Measurements from ENCODE around the gene PPM1J. TPM values are rescaled to one million over a fixed set of nuclear protein-coding genes. Genes with fewer than 3 reads are reported as not detected.

Gene PPM1J
- total RNA-seq, 1 experiment from 2014 or later, result 0.52 TPM

DNA sequence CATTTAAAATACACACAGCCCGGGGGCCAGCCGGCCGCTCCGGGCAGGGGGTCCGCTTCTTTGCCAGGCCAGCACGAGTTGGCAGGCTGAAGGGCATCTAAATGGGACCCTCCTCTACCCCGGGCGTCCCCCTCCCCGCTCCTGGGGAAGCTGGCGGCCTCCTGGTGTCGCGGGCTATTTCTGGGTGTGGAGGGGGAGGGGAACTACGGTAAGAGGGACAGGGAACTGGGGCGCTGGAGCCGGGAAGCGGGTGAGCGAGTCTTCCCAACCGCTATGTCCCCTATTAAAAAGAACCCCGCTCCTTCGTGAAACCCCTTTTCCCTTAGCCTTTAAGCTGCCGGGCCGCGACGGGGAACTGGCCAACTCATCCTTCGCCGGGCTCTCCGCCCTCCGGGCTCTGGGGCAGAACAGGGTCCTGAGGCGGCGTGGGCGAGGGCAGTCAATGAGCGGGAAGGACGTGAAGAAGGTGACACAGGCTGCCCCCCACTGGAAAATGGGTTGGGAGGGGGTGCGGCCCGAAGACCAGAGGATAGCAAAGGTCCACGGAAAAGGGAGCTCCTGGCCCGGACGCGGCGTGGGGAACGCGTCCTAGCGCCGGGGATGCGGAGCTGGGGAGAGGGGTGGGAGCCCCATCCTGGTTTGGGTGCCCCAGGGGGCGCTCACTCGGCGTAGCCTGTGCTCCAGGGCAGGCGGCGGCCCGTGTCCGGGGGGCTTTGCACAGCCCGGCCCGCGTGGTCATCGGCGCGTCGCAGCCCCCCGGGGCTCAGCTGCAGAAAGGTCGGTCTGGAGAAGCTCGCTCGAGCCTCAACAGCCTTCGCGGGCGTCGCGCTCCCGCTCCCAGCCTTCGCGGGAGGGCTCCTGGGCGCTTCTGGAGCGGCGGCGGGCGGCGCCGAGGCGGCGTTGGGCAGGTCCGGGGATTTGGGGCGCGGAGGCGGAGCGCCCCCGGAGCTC is 544 bp downstream of the PPM1J start:
- POLR2A ChIA-PET (ENCODE audit: low non-redundant PET), result no interaction called here
- BruUV-seq (replicated peaks), result no TSS peak
- H3K27ac ChIP-seq (ENCODE audit: low read depth, low read length, poor library complexity, severe bottlenecking), result no peak overlapping the region
- TF ChIP-seq, protein P1, sequence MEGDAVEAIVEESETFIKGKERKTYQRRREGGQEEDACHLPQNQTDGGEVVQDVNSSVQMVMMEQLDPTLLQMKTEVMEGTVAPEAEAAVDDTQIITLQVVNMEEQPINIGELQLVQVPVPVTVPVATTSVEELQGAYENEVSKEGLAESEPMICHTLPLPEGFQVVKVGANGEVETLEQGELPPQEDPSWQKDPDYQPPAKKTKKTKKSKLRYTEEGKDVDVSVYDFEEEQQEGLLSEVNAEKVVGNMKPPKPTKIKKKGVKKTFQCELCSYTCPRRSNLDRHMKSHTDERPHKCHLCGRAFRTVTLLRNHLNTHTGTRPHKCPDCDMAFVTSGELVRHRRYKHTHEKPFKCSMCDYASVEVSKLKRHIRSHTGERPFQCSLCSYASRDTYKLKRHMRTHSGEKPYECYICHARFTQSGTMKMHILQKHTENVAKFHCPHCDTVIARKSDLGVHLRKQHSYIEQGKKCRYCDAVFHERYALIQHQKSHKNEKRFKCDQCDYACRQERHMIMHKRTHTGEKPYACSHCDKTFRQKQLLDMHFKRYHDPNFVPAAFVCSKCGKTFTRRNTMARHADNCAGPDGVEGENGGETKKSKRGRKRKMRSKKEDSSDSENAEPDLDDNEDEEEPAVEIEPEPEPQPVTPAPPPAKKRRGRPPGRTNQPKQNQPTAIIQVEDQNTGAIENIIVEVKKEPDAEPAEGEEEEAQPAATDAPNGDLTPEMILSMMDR (conservative IDR thresholded peaks at IDR 0.05; ENCODE audit: low read depth, low read length), result peak; percentile 24; the same call in 1 of the 2 replicates
- peak; percentile 26 for TF ChIP-seq EZH2 (IDR thresholded peaks at IDR 0.05; ENCODE audit: borderline replicate concordance, low read depth, low read length, poor library complexity, severe bottlenecking)
- intact Hi-C loops (cut with micrococcal nuclease; ENCODE audit: unreplicated experiment), result loop anchor here (2.0 to 5.0 kb wide), 2 partner anchors 324 to 963 kb away; no protein-coding TSS in a partner anchor
- no peaks in the 10 kb centered on the region for H3K36me3 ChIP-seq (ENCODE audit: insufficient read depth, low read length, poor library complexity, severe bottlenecking)
- CTCF ChIA-PET, result interaction anchor here (0.7 to 2.5 kb wide), 7 partner anchors 10 to 384 kb away, joined by 3 to 14 read pairs (median 5); partner anchors contain the start of gene LRIG2
- H3K4me1 ChIP-seq (ENCODE audit: insufficient read depth, low read length, poor library complexity, severe bottlenecking), result peaks cover 19% of the 10 kb centered on the region
- peak overlapping the region; percentile 52 for H3K4me3 ChIP-seq (ENCODE audit: low read depth, low read length, poor library complexity, severe bottlenecking)
- H3K27me3 ChIP-seq (replicated peaks; ENCODE audit: insufficient read depth, low read depth, low read length, poor library complexity), result peaks cover 40% of the 10 kb centered on the region
- no peak for DNase-seq (ENCODE audit: low spot score)
- H3K9me3 ChIP-seq (ENCODE audit: low read depth, low read length, poor library complexity, severe bottlenecking), result no peaks in the 10 kb centered on the region

- Histone ChIP-seq H3K9me3 (ENCODE audit: low read depth, low read length, poor library complexity, severe bottlenecking) (no peaks in the 10 kb centered on the region), H3K4me1 (ENCODE audit: insufficient read depth, low read length, poor library complexity, severe bottlenecking) (peaks cover 19% of the 10 kb centered on the region), H3K27me3 (replicated peaks; ENCODE audit: insufficient read depth, low read depth, low read length, poor library complexity) (peaks cover 31% of the 10 kb centered on the region), H3K27ac (ENCODE audit: low read depth, low read length, poor library complexity, severe bottlenecking) (no peak overlapping the region), H3K4me3 (ENCODE audit: low read depth, low read length, poor library complexity, severe bottlenecking) (peak overlapping the region; percentile 52), H3K36me3 (ENCODE audit: insufficient read depth, low read length, poor library complexity, severe bottlenecking) (no peaks in the 10 kb centered on the region)
- CTCF ChIA-PET, result no interaction called here
- DNase-seq (ENCODE audit: low spot score), result no peak
- TF ChIP-seq EZH2 (IDR thresholded peaks at IDR 0.05; ENCODE audit: borderline replicate concordance, low read depth, low read length, poor library complexity, severe bottlenecking), result no peak
- TF ChIP-seq, protein P1 (conservative IDR thresholded peaks at IDR 0.05; ENCODE audit: low read depth, low read length), result no peak
- intact Hi-C loops (cut with micrococcal nuclease; ENCODE audit: unreplicated experiment), result loop anchor here (2.0 kb wide), 1 partner anchor 323 kb away; no protein-coding TSS in a partner anchor
- BruUV-seq (replicated peaks), result no TSS peak
- POLR2A ChIA-PET (ENCODE audit: low non-redundant PET), result no interaction called here
These were observed 1.4 kb downstream of the PPM1J start for GRCh38 chr1:112713466-112714312.

GRCh38 chr1:112712701-112713128 is 2.4 kb downstream of the PPM1J start:
- no peak for DNase-seq (ENCODE audit: low spot score)
- CTCF ChIA-PET, result no interaction called here

More at GRCh38 chr1:112712701-112713128, 2.4 kb downstream of the PPM1J start:
- no peak for TF ChIP-seq EZH2 (IDR thresholded peaks at IDR 0.05; ENCODE audit: borderline replicate concordance, low read depth, low read length, poor library complexity, severe bottlenecking)
- TF ChIP-seq, protein P1 (conservative IDR thresholded peaks at IDR 0.05; ENCODE audit: low read depth, low read length), result no peak
- BruUV-seq (replicated peaks), result no TSS peak
- no peaks in the 10 kb centered on the region for H3K9me3 ChIP-seq (ENCODE audit: low read depth, low read length, poor library complexity, severe bottlenecking)
- peaks cover 19% of the 10 kb centered on the region for H3K4me1 ChIP-seq (ENCODE audit: insufficient read depth, low read length, poor library complexity, severe bottlenecking)
- intact Hi-C loops (cut with micrococcal nuclease; ENCODE audit: unreplicated experiment), result no loop called here
- H3K27ac ChIP-seq (ENCODE audit: low read depth, low read length, poor library complexity, severe bottlenecking), result no peak overlapping the region
- H3K4me3 ChIP-seq (ENCODE audit: low read depth, low read length, poor library complexity, severe bottlenecking), result no peak overlapping the region
- POLR2A ChIA-PET (ENCODE audit: low non-redundant PET), result no interaction called here
- peaks cover 22% of the 10 kb centered on the region for H3K27me3 ChIP-seq (replicated peaks; ENCODE audit: insufficient read depth, low read depth, low read length, poor library complexity)
- no peaks in the 10 kb centered on the region for H3K36me3 ChIP-seq (ENCODE audit: insufficient read depth, low read length, poor library complexity, severe bottlenecking)
